GM20000 (cell line): ENCODE data around the gene CHST3.

Experiments
- DNase-seq: peaks from one replicate; pipeline ENCODE4 v3.0.0; 2012; ENCODE audit warnings: low spot score
- CTCF ChIP-seq: IDR thresholded peaks from 2 replicates; pipeline ENCODE4 v1.5.1; 2012; ENCODE audit warnings: mild to moderate bottlenecking, control low read depth; ENCODE audit errors: extremely low read depth, missing control alignments

CHST3 gene

GRCh38 chr10:72061491-72061890 is 97.3 kb downstream of the CHST3 start:
- DNase-seq: peak; percentile 64
- TF ChIP-seq CTCF: peak; percentile 52

GRCh38 chr10:72061930-72062329 is 97.7 kb downstream of the CHST3 start:
- no peak for TF ChIP-seq CTCF
- DNase-seq: no peak

- no peak for DNase-seq
- no peak for TF ChIP-seq CTCF
These were observed 98.2 kb downstream of the CHST3 start for GRCh38 chr10:72062382-72062781.
